GM08714 (cell line): ENCODE data around the gene TBCB.

Experiments used
- H3K4me3 ChIP-seq: fragments of 200-500 bp; sonication (Bioruptor generic); 2 replicates; pipeline ENCODE4 v1.5.1; 2014; ENCODE audit warnings: mild to moderate bottlenecking, low read length, inconsistent platforms
- ZNF274 ChIP-seq: IDR thresholded peaks from 2 replicates; pipeline ENCODE4 v1.6.1; 2012; ENCODE audit warnings: mild to moderate bottlenecking, low read depth, low read length

TBCB gene

GRCh38 chr19:36092566-36092965 is 22.7 kb upstream of the TBCB start:
- no peak overlapping the region for H3K4me3 ChIP-seq
- TF ChIP-seq ZNF274 = no peak

GRCh38 chr19:36093146-36093662 is 22.1 kb upstream of the TBCB start:
- no peak for TF ChIP-seq ZNF274

GRCh38 chr19:36093687-36094086 is 21.6 kb upstream of the TBCB start:
- H3K4me3 ChIP-seq = no peak overlapping the region
- no peak for TF ChIP-seq ZNF274

More at GRCh38 chr19:36093146-36093662, 22.1 kb upstream of the TBCB start:
- no peak overlapping the region for H3K4me3 ChIP-seq

GRCh38 chr19:36097036-36097435 is 18.2 kb upstream of the TBCB start:
- TF ChIP-seq ZNF274 = no peak
- no peak overlapping the region for H3K4me3 ChIP-seq

GRCh38 chr19:36099166-36099785 is 16.0 kb upstream of the TBCB start:
- TF ChIP-seq ZNF274 = no peak
- H3K4me3 ChIP-seq = no peak overlapping the region

- no peak for TF ChIP-seq ZNF274
Observed at GRCh38 chr19:36100476-36100875, 14.8 kb upstream of the TBCB start.

GRCh38 chr19:36101550-36102327 is 13.5 kb upstream of the TBCB start:
- no peak for TF ChIP-seq ZNF274
- H3K4me3 ChIP-seq = no peak overlapping the region

More at GRCh38 chr19:36100476-36100875, 14.8 kb upstream of the TBCB start:
- no peak overlapping the region for H3K4me3 ChIP-seq

- no peak for TF ChIP-seq ZNF274
- H3K4me3 ChIP-seq = no peak overlapping the region
Observed at GRCh38 chr19:36103040-36103626, 12.1 kb upstream of the TBCB start.

GRCh38 chr19:36103842-36104552 is 11.3 kb upstream of the TBCB start:
- H3K4me3 ChIP-seq = no peak overlapping the region
- TF ChIP-seq ZNF274 = no peak

GRCh38 chr19:36106441-36106840 is 8.8 kb upstream of the TBCB start:
- no peak for TF ChIP-seq ZNF274
- H3K4me3 ChIP-seq = no peak overlapping the region

GRCh38 chr19:36106991-36107390 is 8.3 kb upstream of the TBCB start:
- no peak overlapping the region for H3K4me3 ChIP-seq
- TF ChIP-seq ZNF274 = no peak

- no peak overlapping the region for H3K4me3 ChIP-seq
- TF ChIP-seq ZNF274 = no peak
Observed at GRCh38 chr19:36108684-36109083, 6.6 kb upstream of the TBCB start.

GRCh38 chr19:36110487-36111199 is 4.6 kb upstream of the TBCB start, which contains the start of gene OVOL3:
Gene OVOL3 (plus strand): TSS chr19:36111143. CDS start chr19:36111203, 60 bp downstream.
- no peak within 1 kb of the TSS for H3K4me3 ChIP-seq
- TF ChIP-seq ZNF274 = no peak

- no peak for TF ChIP-seq ZNF274
- H3K4me3 ChIP-seq = no peak overlapping the region
Observed at GRCh38 chr19:36111200-36111539, 4.1 kb upstream of the TBCB start.

GRCh38 chr19:36112678-36113077 is 2.6 kb upstream of the TBCB start:
- no peak overlapping the region for H3K4me3 ChIP-seq
- TF ChIP-seq ZNF274 = no peak
